A673 (cell line): ENCODE measurements around the gene MATN4.

Experiments
- EZH2 ChIP-seq: fragments of 200-600 bp; sonication (generic); IDR thresholded peaks from 2 replicates; pipeline ENCODE4 v1.6.1; 2017; ENCODE audit warnings: borderline replicate concordance, low read depth, mild to moderate bottlenecking, mixed read lengths, antibody characterized with exemption, low read length; ENCODE audit not compliant: poor library complexity, severe bottlenecking
- TF ChIP-seq, protein P1 (sequence below): fragments of 300-800, 200-600 bp; sonication (generic); conservative IDR thresholded peaks from 2 replicates; pipeline ENCODE4 v1.5.1; 2017; ENCODE audit warnings: low read depth, mild to moderate bottlenecking, antibody characterized with exemption, low read length, moderate library complexity, mixed read lengths

DNA sequence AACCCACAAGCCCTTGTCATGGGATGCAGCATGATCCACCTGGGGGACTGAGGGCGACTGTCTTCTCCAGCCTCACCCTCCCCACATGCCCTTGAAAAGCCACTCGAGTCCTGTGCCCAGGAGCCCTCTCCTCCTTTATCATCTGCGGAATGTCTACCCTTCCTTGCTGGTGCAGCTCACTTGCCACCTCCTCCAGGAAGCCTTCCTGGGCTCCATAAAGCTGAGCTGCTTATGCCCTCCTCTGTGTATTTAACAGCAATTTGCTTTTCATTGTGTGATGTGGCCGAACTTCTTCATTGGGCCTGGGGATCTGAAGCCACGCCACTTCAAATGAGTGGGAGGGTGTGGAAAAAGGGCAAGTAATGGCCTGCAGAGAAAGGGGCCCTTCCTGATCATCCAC is 19.2 kb downstream of the MATN4 start:
- TF ChIP-seq, protein P1, sequence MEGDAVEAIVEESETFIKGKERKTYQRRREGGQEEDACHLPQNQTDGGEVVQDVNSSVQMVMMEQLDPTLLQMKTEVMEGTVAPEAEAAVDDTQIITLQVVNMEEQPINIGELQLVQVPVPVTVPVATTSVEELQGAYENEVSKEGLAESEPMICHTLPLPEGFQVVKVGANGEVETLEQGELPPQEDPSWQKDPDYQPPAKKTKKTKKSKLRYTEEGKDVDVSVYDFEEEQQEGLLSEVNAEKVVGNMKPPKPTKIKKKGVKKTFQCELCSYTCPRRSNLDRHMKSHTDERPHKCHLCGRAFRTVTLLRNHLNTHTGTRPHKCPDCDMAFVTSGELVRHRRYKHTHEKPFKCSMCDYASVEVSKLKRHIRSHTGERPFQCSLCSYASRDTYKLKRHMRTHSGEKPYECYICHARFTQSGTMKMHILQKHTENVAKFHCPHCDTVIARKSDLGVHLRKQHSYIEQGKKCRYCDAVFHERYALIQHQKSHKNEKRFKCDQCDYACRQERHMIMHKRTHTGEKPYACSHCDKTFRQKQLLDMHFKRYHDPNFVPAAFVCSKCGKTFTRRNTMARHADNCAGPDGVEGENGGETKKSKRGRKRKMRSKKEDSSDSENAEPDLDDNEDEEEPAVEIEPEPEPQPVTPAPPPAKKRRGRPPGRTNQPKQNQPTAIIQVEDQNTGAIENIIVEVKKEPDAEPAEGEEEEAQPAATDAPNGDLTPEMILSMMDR = no peak
- TF ChIP-seq EZH2 = no peak
